22Rv1 (cell line): ENCODE results near the gene TTN.

Experiments
- ZFX ChIP-seq: fragments of 450-650 bp; IDR thresholded peaks from 2 replicates; pipeline ENCODE4 v1.6.1; 2017; ENCODE audit warnings: antibody characterized with exemption, borderline replicate concordance
- TF ChIP-seq, protein P1 (sequence below): fragments of 450-650 bp; IDR thresholded peaks from 2 replicates; pipeline ENCODE4 v1.5.1; 2017; ENCODE audit warnings: mild to moderate bottlenecking

DNA sequence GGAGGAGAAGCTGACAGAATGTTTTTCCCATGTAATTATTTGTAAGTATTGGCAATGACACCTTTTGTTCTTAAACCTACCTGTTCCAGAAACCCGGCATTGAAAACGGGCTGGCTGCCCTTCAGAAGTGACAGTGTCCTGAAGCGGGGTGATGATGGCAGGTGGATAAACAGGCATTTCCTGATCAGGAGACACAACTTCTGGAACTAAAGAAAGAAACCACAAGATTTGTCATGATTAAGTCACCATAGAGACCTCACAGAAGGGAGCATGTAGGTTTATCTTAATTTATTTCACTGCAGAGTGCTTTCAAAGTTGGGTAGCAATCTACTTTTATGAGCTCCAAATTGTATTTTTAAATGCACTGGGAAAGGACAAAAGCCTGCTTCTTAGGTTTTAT, 43.1 kb downstream of the TTN start:
- TF ChIP-seq, protein P1, sequence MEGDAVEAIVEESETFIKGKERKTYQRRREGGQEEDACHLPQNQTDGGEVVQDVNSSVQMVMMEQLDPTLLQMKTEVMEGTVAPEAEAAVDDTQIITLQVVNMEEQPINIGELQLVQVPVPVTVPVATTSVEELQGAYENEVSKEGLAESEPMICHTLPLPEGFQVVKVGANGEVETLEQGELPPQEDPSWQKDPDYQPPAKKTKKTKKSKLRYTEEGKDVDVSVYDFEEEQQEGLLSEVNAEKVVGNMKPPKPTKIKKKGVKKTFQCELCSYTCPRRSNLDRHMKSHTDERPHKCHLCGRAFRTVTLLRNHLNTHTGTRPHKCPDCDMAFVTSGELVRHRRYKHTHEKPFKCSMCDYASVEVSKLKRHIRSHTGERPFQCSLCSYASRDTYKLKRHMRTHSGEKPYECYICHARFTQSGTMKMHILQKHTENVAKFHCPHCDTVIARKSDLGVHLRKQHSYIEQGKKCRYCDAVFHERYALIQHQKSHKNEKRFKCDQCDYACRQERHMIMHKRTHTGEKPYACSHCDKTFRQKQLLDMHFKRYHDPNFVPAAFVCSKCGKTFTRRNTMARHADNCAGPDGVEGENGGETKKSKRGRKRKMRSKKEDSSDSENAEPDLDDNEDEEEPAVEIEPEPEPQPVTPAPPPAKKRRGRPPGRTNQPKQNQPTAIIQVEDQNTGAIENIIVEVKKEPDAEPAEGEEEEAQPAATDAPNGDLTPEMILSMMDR: no peak
- TF ChIP-seq ZFX: no peak
